NCI-H2107 treated with DMSO at 0.1 percent for 48 hours (cell line): ENCODE measurements around the gene ZCCHC7.
"Not testable (repeated sequence)": the region's sequence is repeated elsewhere in the genome, so short reads cannot be mapped to it uniquely, and the experiment has no call there.

Source experiments
- DNase-seq: peaks from one replicate; lab custom pipeline; 2025; ENCODE audit not compliant: unreplicated experiment; lab: John Stamatoyannopoulos, UW

The ZCCHC7 gene

GRCh38 chr9:37120843-37121335 is 515 bp downstream of the ZCCHC7 start:
- DNase-seq = not testable (repeated sequence)

- no peak for DNase-seq
Measured at GRCh38 chr9:37121881-37122280, 1.5 kb downstream of the ZCCHC7 start.

DNA sequence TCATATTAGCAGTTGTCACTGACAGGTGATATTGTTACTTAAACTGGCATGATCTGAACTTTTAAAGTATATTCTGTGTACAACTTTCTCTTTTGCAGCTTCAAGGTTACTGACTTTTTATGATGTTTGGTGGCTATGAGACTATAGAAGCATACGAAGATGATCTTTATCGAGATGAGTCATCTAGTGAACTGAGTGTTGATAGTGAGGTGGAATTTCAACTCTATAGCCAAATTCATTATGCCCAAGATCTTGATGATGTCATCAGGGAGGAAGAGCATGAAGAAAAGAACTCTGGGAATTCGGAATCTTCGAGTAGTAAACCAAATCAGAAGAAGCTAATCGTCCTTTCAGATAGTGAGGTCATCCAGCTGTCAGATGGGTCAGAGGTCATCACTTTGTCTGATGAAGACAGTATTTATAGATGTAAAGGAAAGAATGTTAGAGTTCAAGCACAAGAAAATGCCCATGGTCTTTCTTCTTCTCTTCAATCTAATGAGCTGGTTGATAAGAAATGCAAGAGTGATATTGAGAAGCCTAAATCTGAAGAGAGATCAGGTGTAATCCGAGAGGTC is 5.9 kb downstream of the ZCCHC7 start:
- no peak for DNase-seq

DNA sequence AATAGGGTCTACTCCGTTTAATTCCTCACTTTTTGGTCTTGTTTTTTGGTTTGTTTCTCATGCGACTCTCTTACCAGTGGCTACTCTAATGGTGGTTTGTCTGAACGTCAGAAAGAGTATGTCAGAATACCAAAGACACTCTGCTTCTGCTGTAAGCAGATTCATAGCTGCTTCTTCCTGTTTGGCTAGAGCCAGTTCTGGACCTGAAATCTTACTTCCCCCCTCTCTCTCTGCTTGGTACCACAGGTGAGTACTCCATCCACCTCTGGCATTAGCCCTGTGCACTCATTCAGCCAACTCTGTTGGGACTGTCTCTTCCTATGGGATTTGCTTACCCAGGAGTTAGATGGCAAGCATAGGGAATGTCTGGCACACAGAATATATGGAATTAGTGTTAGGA is 6.6 kb downstream of the ZCCHC7 start:
- no peak for DNase-seq

- DNase-seq = no peak
Measured at GRCh38 chr9:37128051-37128450, 7.7 kb downstream of the ZCCHC7 start.

GRCh38 chr9:37134166-37134565 is 13.8 kb downstream of the ZCCHC7 start:
- no peak for DNase-seq

DNA sequence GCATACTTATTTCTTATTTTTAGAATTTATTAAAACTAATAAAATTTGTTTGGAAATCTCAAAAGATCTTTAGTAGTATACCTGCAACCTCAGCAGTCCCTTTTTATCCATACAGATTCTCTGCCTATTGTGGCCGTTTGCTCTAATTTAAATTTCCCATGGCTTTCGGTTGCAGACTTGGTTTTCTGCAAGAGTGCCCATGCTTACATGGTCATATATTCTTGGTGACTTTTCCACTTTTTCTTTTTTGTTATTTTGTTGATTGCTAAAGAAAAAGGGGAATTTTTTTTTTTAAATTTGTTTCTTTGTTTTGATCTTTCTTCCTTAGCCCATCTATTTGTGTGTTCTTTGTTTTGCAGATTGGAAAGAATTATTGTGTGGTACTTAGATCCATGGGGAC is 20.6 kb downstream of the ZCCHC7 start:
- no peak for DNase-seq

- no peak for DNase-seq
Measured at GRCh38 chr9:37144762-37145161, 24.4 kb downstream of the ZCCHC7 start.

- DNase-seq = no peak
Measured at GRCh38 chr9:37146410-37146809, 26.0 kb downstream of the ZCCHC7 start.

DNA sequence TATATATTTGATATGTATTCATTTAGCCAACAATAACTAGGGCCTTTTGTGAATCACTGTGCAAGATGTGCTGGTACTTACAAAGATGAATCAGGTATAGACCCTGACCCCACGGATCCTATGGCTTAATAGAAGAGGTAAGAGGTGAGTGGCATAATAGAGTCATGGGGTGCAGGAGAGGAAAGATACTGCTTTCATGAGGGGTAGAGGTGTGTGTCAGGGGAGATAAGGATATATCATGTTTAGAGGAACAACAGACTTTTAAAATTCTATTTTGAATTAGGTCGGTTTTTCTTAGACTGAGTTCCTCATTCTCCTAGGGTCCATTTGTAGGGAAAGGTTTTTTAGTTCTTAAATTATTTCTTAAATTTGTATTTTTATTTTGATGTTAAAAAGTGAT is 27.8 kb downstream of the ZCCHC7 start:
- DNase-seq = no peak

- no peak for DNase-seq
Measured at GRCh38 chr9:37149666-37150308, 29.4 kb downstream of the ZCCHC7 start.

- no peak for DNase-seq
Measured at GRCh38 chr9:37150415-37150814, 30.0 kb downstream of the ZCCHC7 start.

DNA sequence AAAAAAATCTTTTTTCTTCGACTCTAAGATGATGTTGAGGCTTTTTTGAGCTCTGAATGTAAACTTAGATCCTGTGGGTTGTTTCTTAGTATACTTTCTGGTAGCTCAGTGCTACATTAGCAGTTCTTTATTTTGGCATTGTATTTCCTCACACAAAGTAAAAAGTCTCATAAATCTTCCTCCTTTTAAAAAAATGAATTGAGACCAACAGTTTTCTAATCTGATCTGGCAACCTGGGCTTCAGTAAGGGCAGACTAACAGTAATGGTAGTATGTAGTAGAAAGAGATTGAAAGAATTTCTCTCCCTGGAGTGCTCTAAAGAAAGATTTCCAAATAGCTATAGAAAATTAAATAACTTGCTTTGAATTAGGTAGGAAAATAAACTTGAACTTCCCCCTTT is 31.4 kb downstream of the ZCCHC7 start:
- no peak for DNase-seq

GRCh38 chr9:37152365-37152764 is 32.0 kb downstream of the ZCCHC7 start:
- no peak for DNase-seq

DNA sequence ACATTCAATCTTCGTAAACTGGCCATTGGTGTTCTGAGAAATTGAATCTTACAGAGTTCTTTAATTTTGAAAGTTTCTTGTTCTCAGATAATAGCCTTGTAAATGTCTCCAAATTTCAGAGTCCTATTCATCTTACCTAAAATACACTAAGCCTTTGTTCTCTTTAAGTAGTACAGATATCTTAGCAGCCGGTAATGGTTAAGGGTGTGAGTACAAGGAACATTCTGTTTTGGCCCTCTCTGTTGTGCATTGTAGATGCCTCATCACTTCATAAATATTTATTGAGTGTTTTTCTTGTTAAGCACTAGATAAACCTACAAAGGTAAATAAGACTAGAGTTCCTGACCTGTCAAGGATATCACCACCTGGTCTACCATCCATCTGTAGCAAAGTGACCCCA is 35.2 kb downstream of the ZCCHC7 start:
- DNase-seq = no peak

DNA sequence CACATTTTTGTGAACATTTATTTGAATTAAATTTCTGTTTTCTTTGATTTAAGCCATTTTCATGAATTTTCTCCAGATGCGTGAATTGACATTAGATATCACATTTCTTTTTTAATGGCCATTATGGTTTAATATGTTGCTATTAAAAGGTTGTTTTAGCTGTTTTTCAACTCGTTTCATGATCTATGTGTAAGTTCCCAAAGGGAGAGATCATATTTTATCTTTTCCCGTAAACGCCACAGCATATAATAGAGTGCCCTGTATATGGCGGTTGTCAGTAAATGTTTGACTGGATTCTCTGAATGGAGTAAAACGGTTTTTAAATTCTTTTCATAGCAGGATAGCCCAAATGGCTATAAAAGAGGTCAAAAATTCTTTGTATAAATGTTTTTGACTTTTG is 35.8 kb downstream of the ZCCHC7 start:
- no peak for DNase-seq

- no peak for DNase-seq
Measured at GRCh38 chr9:37156781-37157356, 36.5 kb downstream of the ZCCHC7 start.

DNA sequence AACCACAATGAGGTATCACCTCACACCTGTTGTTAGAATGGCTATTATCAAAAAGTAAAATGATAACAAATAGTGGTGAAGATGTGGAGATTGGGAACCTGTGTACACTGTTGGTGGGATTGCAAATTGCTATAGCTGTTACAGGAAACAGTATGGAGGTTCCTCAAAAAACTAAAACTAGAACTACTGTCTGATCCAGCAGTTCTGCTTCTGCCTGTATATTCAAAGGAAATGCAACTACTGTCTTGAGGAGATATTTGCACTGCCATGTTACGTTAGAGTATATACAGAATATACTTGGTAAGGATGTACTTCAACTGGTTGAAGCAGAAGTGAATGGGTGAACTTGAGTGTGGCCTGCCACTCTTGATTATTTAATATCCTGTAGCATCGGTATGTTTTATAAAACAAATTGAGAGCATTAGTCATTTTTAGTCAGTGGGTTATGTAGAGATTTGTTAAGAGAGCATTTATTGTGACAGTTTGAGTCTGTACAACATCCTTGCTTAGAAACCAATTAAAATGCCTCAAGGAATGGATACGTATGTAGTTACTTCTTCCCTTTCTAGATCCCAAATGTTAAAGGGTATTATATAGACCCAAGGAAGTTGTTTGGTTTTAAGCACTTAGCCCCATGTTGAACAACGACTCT is 37.5 kb downstream of the ZCCHC7 start:
- no peak for DNase-seq

- no peak for DNase-seq
Measured at GRCh38 chr9:37163299-37163698, 42.9 kb downstream of the ZCCHC7 start.

- DNase-seq = not testable (repeated sequence)
Measured at GRCh38 chr9:37164335-37164734, 44.0 kb downstream of the ZCCHC7 start.

DNA sequence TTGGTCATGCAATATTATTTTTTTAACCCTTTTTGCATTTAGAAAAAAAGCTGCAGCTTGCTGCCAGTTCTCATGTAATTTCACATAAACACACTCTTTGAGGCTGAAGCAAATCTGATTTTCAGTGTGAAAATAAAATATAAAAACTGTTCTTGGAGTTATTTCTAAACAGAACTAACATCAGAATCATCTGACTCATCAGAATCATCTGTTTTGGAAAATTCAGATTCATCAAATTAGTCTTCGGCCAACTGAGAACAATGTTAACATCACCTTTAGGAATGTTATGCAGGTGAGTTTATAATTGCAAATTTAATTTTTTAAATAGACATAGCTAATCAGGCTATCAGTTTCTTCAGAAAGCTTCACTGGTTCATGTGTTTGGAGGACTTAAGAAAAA is 45.3 kb downstream of the ZCCHC7 start:
- DNase-seq = no peak

DNA sequence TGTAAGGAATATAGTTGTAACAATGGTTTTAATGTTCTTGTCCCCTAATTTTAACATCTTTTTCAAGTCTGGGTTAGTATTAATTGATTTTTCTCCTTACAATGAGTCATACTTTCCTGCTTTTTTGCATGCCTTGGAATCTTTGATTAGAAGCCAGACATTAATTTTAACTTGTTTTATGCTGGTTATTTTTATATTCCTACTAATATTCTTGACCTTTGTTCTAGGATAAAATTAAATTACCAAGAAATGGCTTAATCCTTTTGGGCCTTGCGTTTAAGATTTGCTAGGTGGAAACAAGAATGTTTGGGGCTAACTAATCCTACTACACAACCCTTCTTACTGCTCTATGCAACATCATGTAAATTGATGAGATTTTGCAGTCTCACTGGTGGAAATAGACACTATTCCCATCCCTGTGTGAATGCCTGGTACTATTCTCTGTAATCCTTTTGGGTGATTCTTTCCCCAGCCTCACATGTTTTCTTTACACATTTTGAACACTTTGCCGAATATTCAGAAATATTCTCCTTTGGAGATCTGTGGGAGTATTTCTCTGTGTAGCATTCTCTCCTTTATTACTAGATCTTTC is 47.2 kb downstream of the ZCCHC7 start:
- no peak for DNase-seq
